IPS DF 6.9 (cell line): ENCODE measurements around the gene SLC39A13.
"Not testable (repeated sequence)": the region's sequence is repeated elsewhere in the genome, so short reads cannot be mapped to it uniquely, and the experiment has no call there.

Source experiments
- DNase-seq: peaks from one replicate; pipeline ENCODE4 v3.0.0-alpha.2; 2013; ENCODE audit warnings: low read depth, low spot score
- H3K27ac ChIP-seq: one replicate; pipeline ENCODE4 v1.5.1; 2013; ENCODE audit warnings: low read length, control low read depth
- H3K27me3 ChIP-seq: 2 replicates; pipeline ENCODE4 v1.6.1; 2013; ENCODE audit warnings: mild to moderate bottlenecking, low read length; ENCODE audit not compliant: control insufficient read depth, insufficient read depth
- H3K36me3 ChIP-seq: 2 replicates; pipeline ENCODE4 v1.6.1; 2013; ENCODE audit warnings: low read length; ENCODE audit not compliant: control insufficient read depth, insufficient read depth
- H3K4me1 ChIP-seq: 2 replicates; pipeline ENCODE4 v1.6.1; 2013; ENCODE audit warnings: low read length; ENCODE audit not compliant: control insufficient read depth, insufficient read depth
- H3K4me3 ChIP-seq: 2 replicates; pipeline ENCODE4 v1.5.1; 2013; ENCODE audit warnings: mild to moderate bottlenecking, low read length
- H3K9me3 ChIP-seq: 2 replicates; pipeline ENCODE4 v1.6.1; 2013; ENCODE audit warnings: low read length, inconsistent platforms; ENCODE audit not compliant: control insufficient read depth, insufficient read depth
- WGBS: extraction: QIAGEN DNeasy Blood & Tissue Kit; methylation state at CpG from one replicate; pipeline ENCODE4 v1.1.7; 2013; ENCODE audit warnings: mixed read lengths, missing lambda C conversion rate; ENCODE audit not compliant: insufficient read length, insufficient coverage; 5-methylcytosine and 5-hydroxymethylcytosine counted together

The SLC39A13 gene

GRCh38 chr11:47453365-47453764 lies 45.0 kb downstream of the SLC39A13 start:
- Histone ChIP-seq H3K4me3 (no peak overlapping the region), H3K9me3 (no peaks in the 10 kb centered on the region), H3K4me1 (no peaks in the 10 kb centered on the region), H3K27ac (no peak overlapping the region), H3K27me3 (no peaks in the 10 kb centered on the region), H3K36me3 (no peaks in the 10 kb centered on the region)
- no CpG with 5 or more reads among the region's 8 CpGs for WGBS
- DNase-seq, result no peak

DNA sequence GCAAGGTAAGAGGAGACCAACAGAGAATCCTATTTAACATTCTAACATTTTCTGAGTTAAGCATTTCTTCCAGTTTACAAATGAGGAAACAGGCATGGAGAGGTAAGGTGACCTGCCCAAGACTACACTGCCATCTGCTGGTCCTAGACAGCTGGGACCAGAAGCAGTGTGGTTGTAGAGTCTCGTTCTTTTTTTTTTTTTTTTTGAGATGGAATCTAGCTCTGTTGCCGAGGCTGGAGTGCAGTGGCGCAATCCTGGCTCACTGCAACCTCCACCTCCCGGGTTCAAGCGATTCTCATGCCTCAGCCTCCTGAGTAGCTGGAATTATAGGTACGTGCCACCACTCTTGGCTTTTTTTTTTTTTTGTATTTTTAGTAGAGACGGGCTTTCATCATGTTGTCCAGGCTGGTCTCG lies 45.9 kb downstream of the SLC39A13 start:
- H3K36me3 ChIP-seq, H3K27me3 ChIP-seq, H3K4me1 ChIP-seq, H3K9me3 ChIP-seq, H3K4me3 ChIP-seq, H3K27ac ChIP-seq: not testable (repeated sequence)
- peak; percentile 55 for DNase-seq
- no CpG with 5 or more reads among the region's 8 CpGs for WGBS

- no CpG with 5 or more reads among the region's 2 CpGs for WGBS
- no peaks in the 10 kb centered on the region for H3K4me1 ChIP-seq
- no peak overlapping the region for H3K27ac ChIP-seq
- H3K4me3 ChIP-seq, result no peak overlapping the region
- no peak for DNase-seq
- H3K9me3 ChIP-seq, result no peaks in the 10 kb centered on the region
- no peaks in the 10 kb centered on the region for H3K27me3 ChIP-seq
- H3K36me3 ChIP-seq, result no peaks in the 10 kb centered on the region
Observed at GRCh38 chr11:47460571-47461235, 52.3 kb downstream of the SLC39A13 start.

DNA sequence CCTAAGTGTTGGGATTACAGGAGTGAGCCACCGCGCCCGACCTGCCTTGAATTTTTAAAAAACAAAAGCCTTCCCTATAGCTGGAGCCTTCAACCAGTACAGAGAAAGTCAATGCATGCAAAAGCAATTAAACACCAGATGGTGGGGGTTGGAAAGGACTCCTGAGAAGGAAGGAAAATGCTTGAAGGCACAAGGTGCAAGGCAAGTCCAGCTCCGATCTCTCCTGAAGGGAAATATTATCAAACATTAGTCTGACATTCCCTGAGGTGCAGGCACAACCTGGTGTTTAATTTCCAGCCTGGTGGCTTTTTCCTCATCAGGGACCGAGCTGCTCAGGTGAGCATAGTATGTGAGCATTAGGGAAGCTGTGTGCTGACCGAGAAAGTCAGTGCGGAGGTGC lies 53.5 kb downstream of the SLC39A13 start:
- Histone ChIP-seq H3K4me3 (no peak overlapping the region), H3K36me3 (no peaks in the 10 kb centered on the region), H3K9me3 (no peaks in the 10 kb centered on the region), H3K27me3 (no peaks in the 10 kb centered on the region), H3K4me1 (peaks cover 2% of the 10 kb centered on the region; the same call in 1 of the 2 replicates), H3K27ac (no peak overlapping the region)
- no CpG with 5 or more reads among the region's 7 CpGs for WGBS
- DNase-seq, result no peak

DNA sequence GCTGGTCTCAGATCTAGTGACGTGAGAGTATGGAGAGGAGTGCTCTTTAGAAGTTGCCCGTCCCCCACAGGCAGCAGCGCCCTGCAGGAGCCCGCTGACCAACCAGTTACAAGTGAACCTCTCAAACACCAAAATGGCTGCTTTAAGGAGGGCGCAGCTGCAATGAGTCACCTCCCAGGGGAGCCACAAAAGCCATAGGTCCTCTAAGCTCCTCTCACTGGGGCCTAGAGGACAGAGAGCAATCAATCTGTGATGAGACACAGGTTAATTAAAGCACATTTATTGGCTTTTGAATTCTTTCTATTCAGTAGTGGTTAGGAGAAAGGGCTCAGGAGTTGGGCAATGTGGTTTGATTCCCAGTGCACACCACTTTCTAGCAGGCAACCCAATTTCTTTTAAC lies 56.1 kb downstream of the SLC39A13 start:
- WGBS, result no CpG with 5 or more reads among the region's 5 CpGs
- Histone ChIP-seq H3K27ac (no peak overlapping the region), H3K27me3 (no peaks in the 10 kb centered on the region), H3K4me3 (no peak overlapping the region), H3K9me3 (no peaks in the 10 kb centered on the region), H3K4me1 (peaks cover 5% of the 10 kb centered on the region; the same call in 1 of the 2 replicates), H3K36me3 (no peaks in the 10 kb centered on the region; the same call in 1 of the 2 replicates)
- no peak for DNase-seq
